ENCODE data around the gene SLC37A4. TPM values are rescaled to one million over a fixed set of nuclear protein-coding genes. Genes with fewer than 3 reads are reported as not detected.
A peak's percentile ranks its signal among the peaks of the same experiment; 100 is the strongest.

The SLC37A4 gene
- total and polyA plus RNA-seq, 2 of the 8 experiments (the other 6 are each of a cell fraction or from before 2014, with no cell fraction given), result 35.1 to 91.9 TPM

DNA sequence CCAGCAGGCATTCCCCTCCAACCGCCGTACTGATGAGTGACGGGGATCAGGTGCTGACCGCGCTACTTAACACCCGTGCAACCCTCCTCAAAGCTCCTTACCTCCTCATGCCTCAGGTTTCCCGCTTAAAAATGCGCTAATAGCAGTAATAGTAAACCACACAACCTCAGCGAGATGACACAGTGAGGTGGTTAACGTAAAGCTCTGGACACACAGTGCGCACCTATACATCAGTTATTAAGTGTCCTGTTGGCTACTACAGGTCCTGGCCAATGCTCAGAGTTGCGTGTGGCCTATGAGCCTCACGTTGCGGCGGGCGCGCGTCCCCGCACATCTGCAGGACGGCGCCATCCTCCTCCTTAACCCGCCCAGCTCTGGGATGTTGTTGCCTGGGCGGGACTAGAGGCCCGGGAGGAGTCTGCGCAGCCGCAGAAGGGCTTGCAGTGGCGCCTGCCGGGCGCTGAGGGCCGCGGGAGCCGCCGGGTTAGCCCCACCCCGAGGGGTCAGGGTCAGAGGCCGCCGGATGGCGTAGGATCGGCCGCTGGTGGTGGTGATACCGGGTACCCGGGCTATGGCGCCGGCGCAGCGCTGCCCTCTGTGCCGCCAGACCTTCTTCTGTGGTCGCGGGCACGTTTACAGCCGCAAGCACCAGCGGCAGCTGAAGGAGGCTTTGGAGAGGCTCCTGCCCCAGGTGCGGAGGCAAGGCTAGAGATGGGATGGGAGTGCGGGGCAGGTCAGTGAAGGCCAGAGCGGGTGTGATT lies 32.9 kb downstream of the SLC37A4 start, which contains the start of gene CENATAC (continued):
- no peak for TF ChIP-seq SUZ12 (IDR thresholded peaks at IDR 0.05; ENCODE audit: low read length)
- TF ChIP-seq BACH1 (IDR thresholded peaks at IDR 0.05; ENCODE audit: low read length), result no peak
- TF ChIP-seq PHF8 (conservative IDR thresholded peaks at IDR 0.05; ENCODE audit: low read depth, low read length), result peak; percentile 87
- peak; percentile 30; the same call in 1 of the 2 replicates for TF ChIP-seq NRF1 (IDR thresholded peaks at IDR 0.05; ENCODE audit: low read depth, low read length)
- TF ChIP-seq KDM1A (IDR thresholded peaks at IDR 0.05; ENCODE audit: borderline replicate concordance, low read length), result no peak; the same call in 1 of the 2 replicates
- TF ChIP-seq, protein P1, sequence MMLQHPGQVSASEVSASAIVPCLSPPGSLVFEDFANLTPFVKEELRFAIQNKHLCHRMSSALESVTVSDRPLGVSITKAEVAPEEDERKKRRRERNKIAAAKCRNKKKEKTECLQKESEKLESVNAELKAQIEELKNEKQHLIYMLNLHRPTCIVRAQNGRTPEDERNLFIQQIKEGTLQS (IDR thresholded peaks at IDR 0.05; ENCODE audit: insufficient read depth, low read depth, low read length), result no peak
- TF ChIP-seq SP1 (IDR thresholded peaks at IDR 0.05; ENCODE audit: low read depth, low read length), result 0 out of 2 replicates have a peak, but pooled peaks have one; percentile 7
- no peak for TF ChIP-seq EP300 (IDR thresholded peaks at IDR 0.05; ENCODE audit: borderline replicate concordance in 1 of 2, low read depth in 2 of 2, low read length in 2 of 2)
- peak; percentile 42; the same call in 1 of the 2 replicates for TF ChIP-seq CREB1 (IDR thresholded peaks at IDR 0.05)
- TF ChIP-seq SIRT6 (IDR thresholded peaks at IDR 0.05; ENCODE audit: low read length), result no peak
- TF ChIP-seq GTF2F1 (IDR thresholded peaks at IDR 0.05; ENCODE audit: borderline replicate concordance, low read depth, low read length), result no peak
- TF ChIP-seq TEAD4 (IDR thresholded peaks at IDR 0.05; ENCODE audit: low read depth, low read length), result no peak
- no peak for TF ChIP-seq BCL11A (IDR thresholded peaks at IDR 0.05; ENCODE audit: low read depth in 2 of 2, low read length in 2 of 2)
- TF ChIP-seq SP2 (IDR thresholded peaks at IDR 0.05; ENCODE audit: low read length), result no peak
- TF ChIP-seq KDM4A (IDR thresholded peaks at IDR 0.05; ENCODE audit: low read depth, low read length, severe bottlenecking), result peak; percentile 26
- TF ChIP-seq SIN3A (conservative IDR thresholded peaks at IDR 0.05 in 1 of 2, IDR thresholded peaks at IDR 0.05 in 1 of 2; ENCODE audit: low read depth in 1 of 2, low read length in 2 of 2), result peak in 1 of 2 experiments; percentile 53; a peak in 2 of 4 replicates
- peak; percentile 42; the same call in 1 of the 2 replicates for TF ChIP-seq ATF2 (IDR thresholded peaks at IDR 0.05; ENCODE audit: low read length)
- peak in 1 of 2 experiments; percentile 24; a peak in 1 of 4 replicates for TF ChIP-seq HDAC2 (IDR thresholded peaks at IDR 0.05; ENCODE audit: borderline replicate concordance in 1 of 2, low read depth in 2 of 2, low read length in 2 of 2)
- TF ChIP-seq POLR2A (IDR thresholded peaks at IDR 0.05; ENCODE audit: control extremely low read depth in 1 of 2, low read depth in 2 of 2, low read length in 2 of 2), result peak; percentile 81 to 86; a peak in 2 of 3 replicates
- no peak for TF ChIP-seq GABPA (IDR thresholded peaks at IDR 0.05; ENCODE audit: borderline replicate concordance, insufficient read depth, low read length)
- peak; percentile 52; the same call in 1 of the 2 replicates for TF ChIP-seq RBBP5 (IDR thresholded peaks at IDR 0.05; ENCODE audit: borderline replicate concordance, low read depth, low read length)
